Endothelial cell of umbilical vein (primary cell): ENCODE data around the gene LMAN2. TPM values are rescaled to one million over a fixed set of nuclear protein-coding genes. Genes with fewer than 3 reads are reported as not detected.

Experiments used
- BruUV-seq: library from RNA; stranded (reverse); fragments of 400-500 nt; replicated peaks from 2 replicates; lab custom pipeline; 2021; lab: Mats Ljungman, UMichigan
- CTCF ChIA-PET: fragments of 300-600, 350-600 bp; sonication (Branson Sonifier 250); formaldehyde crosslinking; loops from one replicate; lab custom pipeline; 2021; ENCODE audit warnings: antibody characterized with exemption, inconsistent platforms; lab: Charles Lee
- POLR2A ChIA-PET: fragments of 300-600, 350-600 bp; sonication (Branson Sonifier 250); formaldehyde crosslinking; loops from one replicate; lab custom pipeline; 2021; ENCODE audit warnings: antibody characterized with exemption, inconsistent platforms; lab: Charles Lee
- DNase-seq: peaks from one replicate; pipeline ENCODE4 v3.0.0-alpha.2; 2011; ENCODE audit warnings: low read depth, low spot score
- FAIRE-seq: peaks from 2 replicates; lab custom pipeline; 2011; peaks lifted over from hg19 to GRCh38; lab: Jason Lieb, UNC
- H2AFZ ChIP-seq: 2 replicates; pipeline ENCODE4 v1.6.0; 2012; ENCODE audit warnings: low read depth, low read length, control low read depth, inconsistent platforms
- H3K27ac ChIP-seq: 2 replicates; pipeline ENCODE4 v1.5.1; 2011; ENCODE audit warnings: low read depth, mild to moderate bottlenecking, control low read depth, low read length, moderate library complexity; ENCODE audit not compliant: insufficient read depth
- H3K27me3 ChIP-seq, 2 experiments: 2 replicates each; pipeline versions ENCODE4 v1.6.0 to v1.6.1; 2011; ENCODE audit warnings: low read length in 2 of 2, mixed read lengths in 1 of 2; ENCODE audit not compliant: control insufficient read depth in 2 of 2, insufficient read depth in 2 of 2
- H3K36me3 ChIP-seq, 2 experiments: 2 replicates in 1 of 2; 3 replicates in 1 of 2; pipeline ENCODE4 v1.5.1; 2011; ENCODE audit warnings: low read length in 2 of 2, mild to moderate bottlenecking in 1 of 2, moderate library complexity in 1 of 2; ENCODE audit not compliant: control insufficient read depth in 2 of 2, insufficient read depth in 2 of 2; ENCODE audit errors: extremely low read depth in 1 of 2
- H3K4me1 ChIP-seq: 3 replicates; pipeline ENCODE4 v1.5.1; 2011; ENCODE audit warnings: mild to moderate bottlenecking, low read length; ENCODE audit not compliant: control insufficient read depth, insufficient read depth; ENCODE audit errors: extremely low read depth
- H3K4me2 ChIP-seq: 2 replicates; pipeline ENCODE4 v1.6.1; 2011; ENCODE audit warnings: low read length, control low read depth, mixed read lengths; ENCODE audit not compliant: insufficient read depth
- H3K4me3 ChIP-seq, 3 experiments: fragments of 200-600 bp in 1 of 3; sonication (generic), shearing (Covaris generic) in 1 of 3; replicated peaks in 1 of 3; 2 replicates each; pipeline ENCODE4 v1.5.1; 2011 to 2016; ENCODE audit warnings: control low read depth in 3 of 3, low read length in 3 of 3, mild to moderate bottlenecking in 2 of 3, inconsistent platforms in 1 of 3, low read depth in 1 of 3, moderate library complexity in 1 of 3; ENCODE audit not compliant: insufficient read depth in 1 of 3
- H3K79me2 ChIP-seq: 2 replicates; pipeline ENCODE4 v1.6.0; 2012; ENCODE audit warnings: low read length, inconsistent platforms; ENCODE audit not compliant: control insufficient read depth, insufficient read depth
- H3K9ac ChIP-seq: replicated peaks from 2 replicates; pipeline ENCODE3; 2011; ENCODE audit warnings: low read length, control low read depth; ENCODE audit not compliant: insufficient read depth; ENCODE audit errors: extremely low read depth
- H3K9me1 ChIP-seq: replicated peaks from 3 replicates; pipeline ENCODE4 v1.6.0; 2011; ENCODE audit warnings: mild to moderate bottlenecking, low read length; ENCODE audit not compliant: control insufficient read depth, insufficient read depth; ENCODE audit errors: extremely low read depth
- H3K9me3 ChIP-seq: replicated peaks from 2 replicates; pipeline ENCODE4 v1.5.1; 2012; ENCODE audit warnings: low read length, inconsistent platforms; ENCODE audit not compliant: control insufficient read depth, insufficient read depth
- H4K20me1 ChIP-seq: replicated peaks from 2 replicates; pipeline ENCODE3; 2011; ENCODE audit warnings: mild to moderate bottlenecking, low read length; ENCODE audit not compliant: control insufficient read depth, insufficient read depth; ENCODE audit errors: extremely low read depth
- CTCF ChIP-seq, 2 donors: IDR thresholded peaks; 1 replicate in 1 of 2; 2 replicates in 1 of 2; pipeline ENCODE4 v1.5.1; 2011; ENCODE audit warnings: low read length in 2 of 2, mild to moderate bottlenecking in 2 of 2, moderate library complexity in 2 of 2, control low read depth in 1 of 2, inconsistent platforms in 1 of 2, low read depth in 1 of 2; ENCODE audit not compliant: insufficient read depth in 1 of 2; ENCODE audit errors: extremely low read depth in 1 of 2
- EZH2 ChIP-seq: IDR thresholded peaks from 2 replicates; pipeline ENCODE4 v1.6.1; 2012; ENCODE audit warnings: borderline replicate concordance, low read depth, mild to moderate bottlenecking, moderate library complexity, low read length, inconsistent platforms; ENCODE audit not compliant: severe bottlenecking
- FOS ChIP-seq: IDR thresholded peaks from 2 replicates; pipeline ENCODE4 v1.6.1; 2011; ENCODE audit warnings: mild to moderate bottlenecking, low read length, moderate library complexity, borderline replicate concordance; ENCODE audit not compliant: insufficient read depth
- GATA2 ChIP-seq: IDR thresholded peaks from 2 replicates; pipeline ENCODE4 v1.7.0; 2011; ENCODE audit warnings: low read depth, mild to moderate bottlenecking, moderate library complexity, mixed read lengths, low read length; ENCODE audit not compliant: insufficient read length, insufficient read depth
- JUN ChIP-seq: IDR thresholded peaks from 2 replicates; pipeline ENCODE4 v1.6.1; 2011; ENCODE audit warnings: borderline replicate concordance, low read depth; ENCODE audit not compliant: insufficient read length, insufficient read depth
- MAX ChIP-seq: IDR thresholded peaks from 2 replicates; pipeline ENCODE4 v1.6.1; 2011; ENCODE audit not compliant: insufficient read depth, insufficient read length
- MYC ChIP-seq: IDR thresholded peaks from one replicate; pipeline ENCODE4 v1.6.1; 2011; ENCODE audit warnings: mild to moderate bottlenecking, low read depth, low read length
- POLR2A ChIP-seq: IDR thresholded peaks from 2 replicates; pipeline ENCODE4 v1.6.1; 2012; ENCODE audit warnings: low read depth, mild to moderate bottlenecking, control low read depth, low read length
- POLR2AphosphoS5 ChIP-seq: IDR thresholded peaks from 2 replicates; pipeline ENCODE4 v1.6.1; 2012; ENCODE audit warnings: low read depth, mild to moderate bottlenecking, control low read depth, low read length, moderate library complexity; ENCODE audit not compliant: insufficient read depth
- dilution Hi-C: fragments of 300-500 bp; cut with MboI; formaldehyde crosslinking; loops from one replicate; pipeline ENCODE4 v1.15.0; 2019; ENCODE audit warnings: low sequenced_read_pairs; ENCODE audit not compliant: extremely low pct_ligation_motif_present
- intact Hi-C: fragments of 100-400 bp; cut with micrococcal nuclease; formaldehyde crosslinking; loops from one replicate; pipeline ENCODE4 v1.10.0; 2022
- polyA plus RNA-seq, 4 experiments: library from polyadenylated mRNA; depleted of rRNA in 3 of 4; stranded (reverse) in 3 of 4; unstranded in 1 of 4; fragments of >200 nt; gene quantifications; 2 replicates each; pipeline versions ENCODE4 v1.2.1 to v1.2.3, GENCODE V29; 2011 to 2012; ENCODE audit warnings: missing spikeins in 1 of 4
- total RNA-seq: library from RNA; stranded (reverse); gene quantifications from 2 replicates; pipeline ENCODE4 v1.2.3, GENCODE V29; 2021

The LMAN2 gene
- total and polyA plus RNA-seq, 2 donors (not counting 3 experiments of a cell fraction or from before 2014, with no cell fraction given), result 151 to 370 TPM

GRCh38 chr5:177335701-177336065 lies 15.8 kb downstream of the LMAN2 start:
- no peak overlapping the region for H3K27ac ChIP-seq
- no peaks in the 10 kb centered on the region for H3K27me3 ChIP-seq
- peaks cover 8% of the 10 kb centered on the region for H3K79me2 ChIP-seq
- intact Hi-C loops (loop anchor here (1.0 kb wide), 1 partner anchor 17 kb away; no protein-coding TSS in a partner anchor), dilution Hi-C loops (no loop called here)
- no peaks in the 10 kb centered on the region for H3K9me3 ChIP-seq
- H3K4me1 ChIP-seq, result no peaks in the 10 kb centered on the region
- CTCF ChIA-PET, result interaction anchor here (0.7 to 2.4 kb wide), 7 partner anchors 8 to 221 kb away, joined by 3 to 7 read pairs (median 5); no protein-coding TSS in a partner anchor
- no peak overlapping the region for H3K9ac ChIP-seq
- no peaks in the 10 kb centered on the region for H4K20me1 ChIP-seq
- FAIRE-seq (no peak), DNase-seq (no peak)
- H2AFZ ChIP-seq, result no peak overlapping the region
- peaks cover 0 to 61% of the 10 kb centered on the region in 2 experiments for H3K36me3 ChIP-seq
- BruUV-seq, result no TSS peak
- no peak overlapping the region for H3K4me3 ChIP-seq
- H3K4me2 ChIP-seq, result no peak overlapping the region
- TF ChIP-seq CTCF (IDR thresholded peaks at IDR 0.05; ENCODE audit: extremely low read depth in 1 of 2, insufficient read depth in 1 of 2, low read depth in 1 of 2, low read length in 2 of 2) (no peak), FOS (no peak), JUN (no peak), MYC (no peak), MAX (no peak), POLR2AphosphoS5 (no peak), GATA2 (no peak), POLR2A (no peak), EZH2 (no peak)
- no peaks in the 10 kb centered on the region for H3K9me1 ChIP-seq
- POLR2A ChIA-PET, result no interaction called here
